HCT116 (cell line): ENCODE data around the gene PTS. TPM values are rescaled to one million over a fixed set of nuclear protein-coding genes. Genes with fewer than 3 reads are reported as not detected.

Experiments
- ATAC-seq: fragments of 200-7000 bp; cut with Tn5 transposase; 2 replicates; pipeline ENCODE4 v1.9.1; 2020; ENCODE audit warnings: mild to moderate bottlenecking, moderate library complexity
- BruUV-seq: library from RNA; stranded (reverse); fragments of 400-500 nt; replicated peaks from 2 replicates; lab custom pipeline; 2021; lab: Mats Ljungman, UMichigan
- CTCF ChIA-PET: fragments of 300-600 bp; sonication (Branson Sonifier 250); formaldehyde crosslinking; loops from one replicate; lab custom pipeline; 2021; ENCODE audit warnings: antibody characterized with exemption; lab: Charles Lee
- POLR2A ChIA-PET: fragments of 300-600, 350-600 bp; sonication (Branson Sonifier 250); formaldehyde crosslinking; loops from one replicate; lab custom pipeline; 2021; ENCODE audit warnings: antibody characterized with exemption; lab: Charles Lee
- RAD21 ChIA-PET, 2 experiments: fragments of 300-600 bp; sonication (Branson Sonifier 250); formaldehyde crosslinking; loops; one replicate each; lab custom pipeline; 2023; ENCODE audit warnings: low total read pairs in 2 of 2; ENCODE audit not compliant: uncharacterized antibody in 2 of 2, unreplicated experiment in 2 of 2, low non-redundant PET in 1 of 2; lab: Charles Lee
- DNase-seq: peaks from one replicate; pipeline ENCODE4 v3.0.0-alpha.2; 2010; ENCODE audit warnings: low read depth, low spot score
- H2AFZ ChIP-seq: fragments of 200-600 bp; shearing (Covaris generic), sonication (generic); 2 replicates; pipeline ENCODE4 v1.6.1; 2017; ENCODE audit warnings: low read depth, mixed run types, mixed read lengths, antibody characterized with exemption, low read length; ENCODE audit not compliant: poor library complexity, severe bottlenecking
- H3K27ac ChIP-seq: 2 replicates; pipeline ENCODE4 v1.5.1; 2012; ENCODE audit warnings: low read depth, low read length
- H3K27me3 ChIP-seq: fragments of 200-600 bp; sonication (generic); 2 replicates; pipeline ENCODE4 v1.6.1; 2016; ENCODE audit warnings: mixed run types, low read length, mixed read lengths; ENCODE audit not compliant: insufficient read depth
- H3K36me3 ChIP-seq, 2 experiments: fragments of 200-500 bp in 1 of 2; fragments of 200-600 bp in 1 of 2; sonication (Bioruptor generic) in 1 of 2; sonication (generic) in 1 of 2; 2 replicates each; pipeline versions ENCODE4 v1.5.1 to v1.6.1; 2014 to 2016; ENCODE audit warnings: low read length in 2 of 2, inconsistent platforms in 1 of 2, mixed read lengths in 1 of 2, mixed run types in 1 of 2; ENCODE audit not compliant: insufficient read depth in 2 of 2, control insufficient read depth in 1 of 2
- H3K4me1 ChIP-seq, 2 experiments: fragments of 200-600 bp in 1 of 2; sonication (generic) in 1 of 2; 2 replicates each; pipeline versions ENCODE4 v1.5.1 to v1.6.1; 2012 to 2017; ENCODE audit warnings: low read length in 2 of 2, inconsistent platforms in 1 of 2, mild to moderate bottlenecking in 1 of 2, mixed read lengths in 1 of 2, mixed run types in 1 of 2, moderate library complexity in 1 of 2; ENCODE audit not compliant: insufficient read depth in 2 of 2, control insufficient read depth in 1 of 2
- H3K4me2 ChIP-seq: fragments of 200-600 bp; sonication (generic); 2 replicates; pipeline ENCODE4 v1.6.1; 2017; ENCODE audit warnings: mixed run types, low read length, mixed read lengths
- H3K4me3 ChIP-seq, 2 experiments: fragments of 200-600 bp in 1 of 2; sonication (generic) in 1 of 2; replicated peaks in 1 of 2; 2 replicates each; pipeline ENCODE4 v1.5.1; 2011 to 2016; ENCODE audit warnings: low read length in 2 of 2, control low read depth in 1 of 2, low read depth in 1 of 2, mild to moderate bottlenecking in 1 of 2, mixed read lengths in 1 of 2, mixed run types in 1 of 2
- H3K79me2 ChIP-seq: fragments of 200-600 bp; sonication (generic); 2 replicates; pipeline ENCODE4 v1.6.1; 2017; ENCODE audit warnings: mild to moderate bottlenecking, mixed run types, low read length, moderate library complexity, mixed read lengths; ENCODE audit not compliant: insufficient read depth
- H3K9ac ChIP-seq: fragments of 200-600 bp; sonication (generic); 2 replicates; pipeline ENCODE4 v1.6.1; 2016; ENCODE audit warnings: low read length, mixed read lengths
- H3K9me2 ChIP-seq: fragments of 200-600 bp; sonication (generic), shearing (Covaris generic); 2 replicates; pipeline ENCODE4 v1.6.1; 2017; ENCODE audit warnings: mixed run types, mild to moderate bottlenecking, moderate library complexity; ENCODE audit not compliant: insufficient read depth
- H3K9me3 ChIP-seq, 2 experiments: fragments of 200-500 bp in 1 of 2; fragments of 200-600 bp in 1 of 2; sonication (Bioruptor generic) in 1 of 2; sonication (generic) in 1 of 2; 2 replicates each; pipeline ENCODE4 v1.6.1; 2014 to 2017; ENCODE audit warnings: low read length in 2 of 2, mixed read lengths in 2 of 2, inconsistent platforms in 1 of 2, low read depth in 1 of 2, mild to moderate bottlenecking in 1 of 2, mixed run types in 1 of 2, moderate library complexity in 1 of 2; ENCODE audit not compliant: control insufficient read depth in 1 of 2, insufficient read depth in 1 of 2
- H4K20me1 ChIP-seq: fragments of 200-600 bp; sonication (generic), shearing (Covaris generic); 2 replicates; pipeline ENCODE4 v1.6.1; 2017; ENCODE audit warnings: mixed run types, mild to moderate bottlenecking, moderate library complexity; ENCODE audit not compliant: insufficient read depth
- ATF3 ChIP-seq: IDR thresholded peaks from 2 replicates; pipeline ENCODE4 v1.6.1; 2012
- CBX3 ChIP-seq: IDR thresholded peaks from 2 replicates; pipeline ENCODE4 v1.6.1; 2012; ENCODE audit warnings: low read depth
- CTCF ChIP-seq, 3 experiments: fragments of 200-600 bp in 1 of 3; sonication (generic) in 1 of 3; IDR thresholded peaks in 2 of 3; conservative IDR thresholded peaks in 1 of 3; 2 replicates each; pipeline ENCODE4 v1.5.1; 2012 to 2017; ENCODE audit warnings: low read depth in 2 of 3, low read length in 2 of 3, antibody characterized with exemption in 1 of 3, borderline replicate concordance in 1 of 3, control low read depth in 1 of 3, mild to moderate bottlenecking in 1 of 3, mixed read lengths in 1 of 3, mixed run types in 1 of 3, moderate library complexity in 1 of 3; ENCODE audit not compliant: insufficient read depth in 1 of 3
- FOSL1 ChIP-seq: IDR thresholded peaks from 2 replicates; pipeline ENCODE4 v1.6.1; 2012; ENCODE audit warnings: low read depth
- MAX ChIP-seq: IDR thresholded peaks from 2 replicates; pipeline ENCODE4 v1.6.1; 2012
- POLR2A ChIP-seq: IDR thresholded peaks from 2 replicates; pipeline ENCODE4 v1.7.0; 2011; ENCODE audit warnings: borderline replicate concordance; ENCODE audit not compliant: insufficient read depth, insufficient read length; ENCODE audit errors: extremely low read depth
- REST ChIP-seq: IDR thresholded peaks from 2 replicates; pipeline ENCODE4 v1.6.1; 2012; ENCODE audit warnings: low read depth
- YY1 ChIP-seq: IDR thresholded peaks from 2 replicates; pipeline ENCODE4 v1.6.1; 2011; ENCODE audit warnings: low read length, low read depth, moderate library complexity, mild to moderate bottlenecking; ENCODE audit not compliant: insufficient replicate concordance; ENCODE audit errors: extremely low read depth
- ZBTB33 ChIP-seq: IDR thresholded peaks from 2 replicates; pipeline ENCODE4 v1.6.1; 2011; ENCODE audit warnings: mild to moderate bottlenecking, low read length, moderate library complexity; ENCODE audit not compliant: insufficient replicate concordance; ENCODE audit errors: extremely low read depth
- ZFX ChIP-seq: fragments of 450-650 bp; IDR thresholded peaks from 2 replicates; pipeline ENCODE4 v1.6.1; 2017
- ZNF274 ChIP-seq: fragments of 200-500 bp; sonication (Bioruptor generic); IDR thresholded peaks from 2 replicates; pipeline ENCODE4 v1.6.1; 2014; ENCODE audit warnings: mild to moderate bottlenecking, low read depth, low read length, inconsistent platforms
- intact Hi-C: fragments of 100-400 bp; cut with micrococcal nuclease; formaldehyde crosslinking; loops from 2 replicates; pipeline ENCODE4 v1.10.0; 2022
- total RNA-seq: library from RNA; stranded (reverse); gene quantifications from one replicate; pipeline ENCODE4 v1.2.1, GENCODE V29; 2021; ENCODE audit not compliant: unreplicated experiment

The PTS gene
- total RNA-seq, 1 experiment from 2014 or later = 45.7 TPM

- POLR2A ChIA-PET = no interaction called here
- no TSS peak for BruUV-seq
Measured at GRCh38 chr11:112229159-112229558, 2.9 kb downstream of the PTS start.

More at GRCh38 chr11:112229159-112229558, 2.9 kb downstream of the PTS start:
- Histone ChIP-seq H3K9me3 (no peaks in the 10 kb centered on the region), H3K4me1 (peaks cover 4 to 9% of the 10 kb centered on the region in 2 experiments), H3K9ac (no peak overlapping the region), H4K20me1 (no peaks in the 10 kb centered on the region), H3K27me3 (no peaks in the 10 kb centered on the region), H3K4me2 (no peak overlapping the region), H3K27ac (no peak overlapping the region)
- RAD21 ChIA-PET = no interaction called here
- intact Hi-C loops = no loop called here
- no peak for TF ChIP-seq CBX3
- no peak for TF ChIP-seq MAX
- no peak for TF ChIP-seq ZNF274
- no peak for TF ChIP-seq ATF3
- no peak for TF ChIP-seq ZFX
- no peak for TF ChIP-seq REST
- no peak for TF ChIP-seq CTCF (IDR thresholded peaks at IDR 0.05 in 2 of 3, conservative IDR thresholded peaks at IDR 0.05 in 1 of 3; ENCODE audit: borderline replicate concordance in 1 of 3, insufficient read depth in 1 of 3, low read depth in 2 of 3, low read length in 2 of 3)
- TF ChIP-seq FOSL1 = no peak
- no peak for TF ChIP-seq YY1
- no peak for TF ChIP-seq POLR2A
- TF ChIP-seq ZBTB33 = no peak
- TF ChIP-seq, all 23 proteins: peak for 0
- DNase-seq = no peak
- Histone ChIP-seq H2AFZ (no peak overlapping the region), H3K4me3 (no peak overlapping the region), H3K9me2 (no peaks in the 10 kb centered on the region), H3K79me2 (peaks cover 55% of the 10 kb centered on the region), H3K36me3 (peaks cover 0 to 6% of the 10 kb centered on the region in 2 experiments; a peak in 2 of 4 replicates)
- no peak for ATAC-seq
- CTCF ChIA-PET = no interaction called here
